ENCODE measurements around the gene TFPT. TPM values are rescaled to one million over a fixed set of nuclear protein-coding genes. Genes with fewer than 3 reads are reported as not detected.

Gene TFPT
- total RNA-seq, 1 experiment from 2014 or later, result 35.8 TPM

DNA sequence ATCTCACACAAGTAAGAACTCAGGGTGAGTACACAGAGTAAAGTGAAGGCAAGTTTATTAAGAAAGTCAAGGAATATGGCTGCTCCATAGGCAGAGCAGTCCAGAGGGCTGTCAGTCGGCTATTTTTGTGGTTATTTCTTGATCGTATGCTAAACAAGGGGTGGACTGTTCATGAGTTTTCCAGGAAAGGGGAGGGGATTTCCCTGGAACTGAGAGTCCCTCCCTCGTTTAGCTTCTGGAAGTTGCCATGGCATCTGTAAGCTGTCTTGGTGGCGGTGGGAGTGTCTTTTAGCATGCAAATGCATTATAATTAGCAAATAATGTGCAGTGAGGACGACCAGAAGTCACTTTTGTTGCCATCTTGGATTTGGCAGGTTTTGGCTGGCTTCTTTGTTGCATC, 46.0 kb downstream of the TFPT start:
- no peaks in the 10 kb centered on the region for H3K4me1 ChIP-seq (replicated peaks; ENCODE audit: insufficient read depth)
- H3K27ac ChIP-seq, result no peak overlapping the region
- BruUV-seq (replicated peaks), result no TSS peak

DNA sequence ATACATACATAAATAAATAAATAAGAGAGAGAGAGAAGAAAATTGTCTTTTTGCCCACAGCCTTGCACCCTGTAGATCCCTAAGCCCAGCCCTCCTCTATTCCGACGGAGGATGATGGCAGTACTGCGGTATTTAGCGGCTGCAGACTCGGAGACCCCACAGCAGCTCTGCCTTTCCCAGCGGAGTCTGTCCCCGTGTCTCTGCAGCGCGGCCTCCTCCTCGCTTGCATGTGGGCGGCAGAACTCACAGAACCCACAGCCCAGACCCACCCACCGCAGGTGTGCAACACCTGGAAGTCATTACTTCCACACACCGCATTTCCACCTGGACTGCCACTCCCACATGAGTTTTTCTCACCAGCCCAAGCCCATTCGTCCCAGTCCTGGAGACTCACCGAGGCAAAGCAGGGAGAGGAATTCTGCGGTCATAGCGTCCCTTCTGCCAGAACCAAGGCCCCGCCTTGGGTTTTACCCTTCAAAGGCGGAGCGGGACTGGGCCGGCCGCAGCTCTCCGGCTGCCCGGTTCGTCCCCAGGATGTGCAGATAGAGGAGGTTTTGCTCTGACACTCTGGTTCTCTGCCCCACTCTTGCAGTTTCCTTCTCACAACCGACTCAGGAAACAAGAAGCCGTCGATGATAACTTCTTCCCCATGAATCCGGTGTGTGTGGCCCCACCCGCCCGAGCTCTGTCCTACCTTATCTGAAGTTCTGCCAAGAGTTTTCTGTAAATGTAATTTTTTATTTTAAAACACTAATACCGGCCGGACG, 51.9 kb downstream of the TFPT start, which contains the start of gene VSTM1:
VSTM1 (minus strand) TSS at position 548 of the 767 bp plus-strand sequence; CDS start at position 428, 120 bp downstream.
- H3K27me3 ChIP-seq (ENCODE audit: insufficient read depth, low read depth), result peaks cover 32% of the 10 kb centered on the region
- no peaks in the 10 kb centered on the region for H3K36me3 ChIP-seq (ENCODE audit: low read depth)
- no peak within 1 kb of the TSS for H3K4me3 ChIP-seq
- no peak within 1 kb of the TSS for H3K4me2 ChIP-seq
- no peaks in the 10 kb centered on the region for H3F3A ChIP-seq (ENCODE audit: insufficient read depth, low read depth)
- no TSS peak for BruUV-seq (replicated peaks)
- no peaks in the 10 kb centered on the region for H3K9me2 ChIP-seq (ENCODE audit: insufficient read depth)
- no peak within 1 kb of the TSS for H2AFZ ChIP-seq
- H3K79me2 ChIP-seq (ENCODE audit: low read depth), result no peaks in the 10 kb centered on the region
- CTCF ChIA-PET, result no interaction called here
- H3K27ac ChIP-seq, result no peak within 1 kb of the TSS
- POLR2A ChIA-PET (ENCODE audit: unreplicated experiment), result no interaction called here
- no peaks in the 10 kb centered on the region for H4K20me1 ChIP-seq (ENCODE audit: insufficient read depth)
- no peaks in the 10 kb centered on the region for H3K9me3 ChIP-seq (ENCODE audit: insufficient read depth, low read depth)
- no peak for TF ChIP-seq EZH2 (IDR thresholded peaks at IDR 0.05; ENCODE audit: low read depth)
- TF ChIP-seq, protein P1, sequence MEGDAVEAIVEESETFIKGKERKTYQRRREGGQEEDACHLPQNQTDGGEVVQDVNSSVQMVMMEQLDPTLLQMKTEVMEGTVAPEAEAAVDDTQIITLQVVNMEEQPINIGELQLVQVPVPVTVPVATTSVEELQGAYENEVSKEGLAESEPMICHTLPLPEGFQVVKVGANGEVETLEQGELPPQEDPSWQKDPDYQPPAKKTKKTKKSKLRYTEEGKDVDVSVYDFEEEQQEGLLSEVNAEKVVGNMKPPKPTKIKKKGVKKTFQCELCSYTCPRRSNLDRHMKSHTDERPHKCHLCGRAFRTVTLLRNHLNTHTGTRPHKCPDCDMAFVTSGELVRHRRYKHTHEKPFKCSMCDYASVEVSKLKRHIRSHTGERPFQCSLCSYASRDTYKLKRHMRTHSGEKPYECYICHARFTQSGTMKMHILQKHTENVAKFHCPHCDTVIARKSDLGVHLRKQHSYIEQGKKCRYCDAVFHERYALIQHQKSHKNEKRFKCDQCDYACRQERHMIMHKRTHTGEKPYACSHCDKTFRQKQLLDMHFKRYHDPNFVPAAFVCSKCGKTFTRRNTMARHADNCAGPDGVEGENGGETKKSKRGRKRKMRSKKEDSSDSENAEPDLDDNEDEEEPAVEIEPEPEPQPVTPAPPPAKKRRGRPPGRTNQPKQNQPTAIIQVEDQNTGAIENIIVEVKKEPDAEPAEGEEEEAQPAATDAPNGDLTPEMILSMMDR (conservative IDR thresholded peaks at IDR 0.05), result no peak
- intact Hi-C loops (cut with micrococcal nuclease; ENCODE audit: unreplicated experiment), result no loop called here
- no peaks in the 10 kb centered on the region for H3K4me1 ChIP-seq (replicated peaks; ENCODE audit: insufficient read depth)
- no peak for DNase-seq

More for the DNA sequence above, 46.0 kb downstream of the TFPT start:
- Histone ChIP-seq H3K27me3 (ENCODE audit: insufficient read depth, low read depth) (peaks cover 27% of the 10 kb centered on the region), H3K36me3 (ENCODE audit: low read depth) (no peaks in the 10 kb centered on the region), H2AFZ (no peak overlapping the region), H3K9me2 (ENCODE audit: insufficient read depth) (no peaks in the 10 kb centered on the region), H3K4me3 (no peak overlapping the region), H3K79me2 (ENCODE audit: low read depth) (no peaks in the 10 kb centered on the region), H3K4me2 (no peak overlapping the region), H3F3A (ENCODE audit: insufficient read depth, low read depth) (no peaks in the 10 kb centered on the region), H3K9me3 (ENCODE audit: insufficient read depth, low read depth) (no peaks in the 10 kb centered on the region), H4K20me1 (ENCODE audit: insufficient read depth) (no peaks in the 10 kb centered on the region)
- intact Hi-C loops (cut with micrococcal nuclease; ENCODE audit: unreplicated experiment), result no loop called here
- ChIA-PET CTCF (no interaction called here), POLR2A (ENCODE audit: unreplicated experiment) (no interaction called here)
- DNase-seq, result no peak
- TF ChIP-seq, protein P1 (conservative IDR thresholded peaks at IDR 0.05), result no peak
- no peak for TF ChIP-seq EZH2 (IDR thresholded peaks at IDR 0.05; ENCODE audit: low read depth)

DNA sequence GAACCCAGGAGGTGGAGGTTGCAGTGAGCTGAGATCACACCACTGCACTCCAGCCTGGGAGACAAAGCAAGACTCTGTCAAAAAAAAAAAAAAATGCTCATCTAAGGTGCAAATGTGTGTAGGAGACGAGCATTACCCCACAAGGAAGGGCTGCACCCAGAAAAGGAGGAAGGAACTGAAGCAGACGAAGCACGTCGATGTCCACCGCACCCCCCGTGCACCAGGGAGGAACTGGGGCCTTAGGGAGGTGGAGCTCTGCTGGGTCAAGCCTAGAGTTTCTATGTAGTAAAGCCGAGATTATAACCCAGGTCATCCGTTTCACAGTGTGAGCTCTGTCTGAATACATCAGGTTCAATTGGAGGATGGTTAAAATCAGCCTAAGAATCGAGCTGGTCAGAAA, 52.8 kb downstream of the TFPT start:
- Histone ChIP-seq H3K4me1 (replicated peaks; ENCODE audit: insufficient read depth) (no peaks in the 10 kb centered on the region), H3K4me2 (no peak overlapping the region), H3F3A (ENCODE audit: insufficient read depth, low read depth) (no peaks in the 10 kb centered on the region), H3K27ac (no peak overlapping the region), H3K36me3 (ENCODE audit: low read depth) (no peaks in the 10 kb centered on the region), H2AFZ (no peak overlapping the region), H3K4me3 (no peak overlapping the region), H4K20me1 (ENCODE audit: insufficient read depth) (no peaks in the 10 kb centered on the region), H3K79me2 (ENCODE audit: low read depth) (no peaks in the 10 kb centered on the region), H3K9me2 (ENCODE audit: insufficient read depth) (no peaks in the 10 kb centered on the region), H3K9me3 (ENCODE audit: insufficient read depth, low read depth) (no peaks in the 10 kb centered on the region), H3K27me3 (ENCODE audit: insufficient read depth, low read depth) (peaks cover 35% of the 10 kb centered on the region)
- ChIA-PET POLR2A (ENCODE audit: unreplicated experiment) (no interaction called here), CTCF (no interaction called here)
- DNase-seq, result no peak
- BruUV-seq (replicated peaks), result no TSS peak
- intact Hi-C loops (cut with micrococcal nuclease; ENCODE audit: unreplicated experiment), result no loop called here
- TF ChIP-seq, protein P1 (conservative IDR thresholded peaks at IDR 0.05), result no peak
- no peak for TF ChIP-seq EZH2 (IDR thresholded peaks at IDR 0.05; ENCODE audit: low read depth)

Other genes starting within 250 kb of the TFPT start
- gene MYADM, start 247.8 kb downstream of the TFPT start, total RNA-seq (2021), result 230 and 238 TPM in 2 replicates
- gene PRKCG, start 233.5 kb downstream of the TFPT start, total RNA-seq (2021), result 5.9 TPM in 2 replicates
- gene CACNG7, start 206.4 kb downstream of the TFPT start, total RNA-seq (2021), result not detected in 2 replicates
- gene CACNG8, start 152.7 kb downstream of the TFPT start, total RNA-seq (2021), result 2.9 and 3.8 TPM in 2 replicates
- gene CACNG6, start 124.0 kb downstream of the TFPT start, total RNA-seq (2021), result 11.5 and 18.7 TPM in 2 replicates
- 0.59 TPM in 1 of 2 replicates, not detected in the other for gene VSTM1, start 51.8 kb downstream of the TFPT start, total RNA-seq (2021)
- gene TARM1, start 34.3 kb downstream of the TFPT start, total RNA-seq (2021), result not detected in 2 replicates
- gene OSCAR, start 14.9 kb downstream of the TFPT start, total RNA-seq (2021), result 0.87 and 2.4 TPM in 2 replicates
- 119 and 134 TPM in 2 replicates for gene NDUFA3, start 12.8 kb downstream of the TFPT start, total RNA-seq (2021)
- 86.1 and 109 TPM in 2 replicates for gene PRPF31, start 97 bp upstream of the TFPT start, total RNA-seq (2021)
- 83.0 and 89.1 TPM in 2 replicates for gene CNOT3, start 22.1 kb upstream of the TFPT start, total RNA-seq (2021)
- gene LENG1, start 44.1 kb upstream of the TFPT start, total RNA-seq (2021), result 5.0 and 6.7 TPM in 2 replicates
- gene TMC4, start 57.5 kb upstream of the TFPT start, total RNA-seq (2021), result 175 and 194 TPM in 2 replicates
- 488 and 494 TPM in 2 replicates for gene MBOAT7, start 73.9 kb upstream of the TFPT start, total RNA-seq (2021)
- gene TSEN34, start 75.7 kb upstream of the TFPT start, total RNA-seq (2021), result 134 and 162 TPM in 2 replicates
- 1,266 and 1,888 TPM in 2 replicates for gene RPS9, start 85.2 kb upstream of the TFPT start, total RNA-seq (2021)
- gene LILRB3, start 107.3 kb upstream of the TFPT start, total RNA-seq (2021), result not detected in 2 replicates
- not detected in 2 replicates for gene LILRA6, start 127.1 kb upstream of the TFPT start, total RNA-seq (2021)
- gene LILRB5, start 141.6 kb upstream of the TFPT start, total RNA-seq (2021), result not detected in 2 replicates
- not detected in 2 replicates for gene LILRB2, start 165.5 kb upstream of the TFPT start, total RNA-seq (2021)
- not detected in 2 replicates for gene LILRA5, start 197.5 kb upstream of the TFPT start, total RNA-seq (2021)
- gene LILRA4, start 223.5 kb upstream of the TFPT start, total RNA-seq (2021), result not detected in 2 replicates
- gene LAIR1, start 249.3 kb upstream of the TFPT start, total RNA-seq (2021), result not detected in 2 replicates

Data from PC-9 (cell line).